Measurements from ENCODE around the gene LNPK.

DNA sequence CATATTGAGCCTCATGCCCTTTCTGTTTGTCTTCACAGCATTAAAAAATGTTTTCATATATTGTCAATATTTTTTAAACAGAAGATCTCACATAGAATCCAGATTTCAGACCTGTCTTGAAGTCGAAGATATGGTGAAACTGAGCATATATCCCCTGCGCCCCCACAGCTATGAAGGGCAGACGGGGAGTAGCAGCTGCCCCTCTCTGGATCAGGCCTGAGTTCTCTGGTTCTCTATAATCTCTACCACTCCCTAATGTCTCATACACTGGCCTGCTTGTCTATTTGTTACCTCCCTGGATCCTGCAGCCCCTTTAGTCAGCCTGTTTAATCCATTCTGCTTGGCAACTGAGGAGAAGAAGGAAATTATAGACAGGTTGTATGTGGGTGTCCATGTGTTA is 122.4 kb downstream of the LNPK start:
- TF ChIP-seq CTCF (IDR thresholded peaks at IDR 0.05) (no peak), POLR2A (IDR thresholded peaks at IDR 0.05) (no peak)

Data from Peyer's patch (tissue), 4 donors.